Body of pancreas (tissue), 4 donors: ENCODE measurements around the gene OLIG2. TPM values are rescaled to one million over a fixed set of nuclear protein-coding genes. Genes with fewer than 3 reads are reported as not detected.

Experiments used
- ATAC-seq: fragments of 150-250 bp; one replicate; pipeline ENCODE4 v1.9.1; 2016
- DNase-seq, 4 donors: peaks; one replicate each; pipeline ENCODE4 v3.0.0-alpha.2; 2019
- H3K27ac ChIP-seq, 4 donors: fragments of 200-600 bp; sonication (generic); 1 replicate in 3 of 4; 2 replicates in 1 of 4; pipeline versions ENCODE4 v1.5.1 to v1.6.1; 2016 to 2019; ENCODE audit warnings: mild to moderate bottlenecking in 1 of 4, mixed read lengths in 1 of 4, moderate library complexity in 1 of 4
- H3K27me3 ChIP-seq, 2 donors: fragments of 200-600 bp; sonication (generic); one replicate each; pipeline ENCODE4 v1.6.0; 2016; ENCODE audit warnings: mild to moderate bottlenecking in 1 of 2
- H3K36me3 ChIP-seq, 2 donors: fragments of 200-600 bp; sonication (generic); replicated peaks in 1 of 2; 2 replicates each; pipeline ENCODE4 v1.5.1; 2016; ENCODE audit warnings: low read depth in 2 of 2; ENCODE audit not compliant: insufficient read depth in 1 of 2
- H3K4me1 ChIP-seq: fragments of 200-600 bp; sonication (generic); one replicate; pipeline ENCODE4 v1.6.0; 2016
- H3K4me3 ChIP-seq, 2 donors: fragments of 200-600 bp; sonication (generic); 1 replicate in 1 of 2; 2 replicates in 1 of 2; pipeline ENCODE4 v1.5.1; 2016 to 2019
- H3K9me3 ChIP-seq, 3 donors: fragments of 200-600 bp; sonication (generic); 1 replicate in 2 of 3; 2 replicates in 1 of 3; pipeline ENCODE4 v1.5.1; 2016
- CTCF ChIP-seq, 7 experiments: fragments of 450-650 bp in 4 of 7; fragments of 200-600 bp in 3 of 7; sonication (generic) in 3 of 7; IDR thresholded peaks; one replicate each; pipeline ENCODE4 v1.5.1; 2016 to 2019; ENCODE audit warnings: antibody characterized with exemption in 7 of 7
- POLR2A ChIP-seq, 3 donors: fragments of 450-650 bp; IDR thresholded peaks; one replicate each; pipeline ENCODE4 v1.6.1; 2016; ENCODE audit warnings: antibody characterized with exemption in 3 of 3, mild to moderate bottlenecking in 2 of 3
- WGBS, 2 donors: methylation state at CpG; one replicate each; pipeline ENCODE4 v1.1.5; 2017; 5-methylcytosine and 5-hydroxymethylcytosine counted together
- intact Hi-C: fragments of 100-400 bp; cut with DNase I; formaldehyde crosslinking; loops from one replicate; pipeline ENCODE4 v1.15.1; 2023
- total RNA-seq, 2 donors: library from RNA; depleted of rRNA; stranded (reverse); fragments of >200 nt; gene quantifications; one replicate each; pipeline ENCODE4 v1.1.0, GENCODE V29; 2016

The OLIG2 gene
- total RNA-seq, 2 donors from 2014 or later, result not detected

DNA sequence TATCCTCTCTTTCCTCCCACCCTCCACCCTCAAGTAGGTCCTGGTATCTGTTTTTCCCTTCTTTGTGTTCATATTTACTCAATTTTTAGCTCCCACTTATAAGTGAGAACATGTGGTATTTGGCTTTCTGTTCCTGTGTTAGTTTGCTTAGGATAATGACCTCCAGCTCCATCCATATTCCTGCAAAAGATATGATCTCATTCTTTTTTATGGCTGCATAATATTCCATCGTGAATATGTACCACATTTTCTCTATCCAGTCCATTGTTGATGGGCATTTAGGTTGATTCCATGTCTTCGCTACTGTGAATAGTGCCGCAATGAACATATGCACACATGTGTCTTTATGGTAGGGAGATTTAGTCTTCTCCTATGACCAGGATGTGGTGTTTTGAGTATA lies 14.5 kb downstream of the OLIG2 start:
- no peaks in the 10 kb centered on the region for H3K36me3 ChIP-seq
- no peaks in the 10 kb centered on the region for H3K9me3 ChIP-seq
- ATAC-seq, result no peak
- intact Hi-C loops, result no loop called here
- no peak for TF ChIP-seq POLR2A (IDR thresholded peaks at IDR 0.05)
- no peak for TF ChIP-seq CTCF (IDR thresholded peaks at IDR 0.05)
- WGBS, 2 donors, result 82 to 83% methylated on average over 3 of the region's 3 CpGs
- DNase-seq, result no peak
- H3K4me1 ChIP-seq, result no peaks in the 10 kb centered on the region
- no peak overlapping the region for H3K27ac ChIP-seq
- no peak overlapping the region for H3K4me3 ChIP-seq
- H3K27me3 ChIP-seq, result no peaks in the 10 kb centered on the region

DNA sequence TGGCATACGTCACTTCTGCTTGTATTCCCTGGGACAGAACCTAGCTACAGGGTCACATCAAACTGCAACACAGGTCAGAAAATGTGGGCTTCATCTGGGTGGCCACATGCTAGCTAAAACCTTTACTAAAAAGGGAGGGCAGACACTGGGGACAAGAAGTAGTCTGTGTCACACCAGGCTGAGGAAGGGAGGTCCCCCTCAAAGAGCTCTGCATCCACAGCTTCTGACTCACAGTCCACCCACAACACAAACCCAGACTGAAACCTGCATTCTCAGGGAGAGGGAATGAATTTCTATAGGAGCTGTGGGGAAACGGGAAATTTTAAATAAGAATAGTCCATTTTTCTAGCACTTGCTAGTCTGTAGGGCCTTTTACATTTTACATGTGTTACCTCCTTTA lies 16.2 kb downstream of the OLIG2 start:
- H3K4me1 ChIP-seq, result no peaks in the 10 kb centered on the region
- 42 to 66% methylated on average over 2 of the region's 2 CpGs for WGBS, 2 donors
- no peaks in the 10 kb centered on the region for H3K9me3 ChIP-seq
- ATAC-seq, result no peak
- no peak overlapping the region for H3K27ac ChIP-seq
- intact Hi-C loops, result no loop called here
- no peak overlapping the region for H3K4me3 ChIP-seq
- no peaks in the 10 kb centered on the region for H3K36me3 ChIP-seq
- no peak for DNase-seq
- no peaks in the 10 kb centered on the region for H3K27me3 ChIP-seq
- TF ChIP-seq CTCF (IDR thresholded peaks at IDR 0.05), result no peak
- no peak for TF ChIP-seq POLR2A (IDR thresholded peaks at IDR 0.05)

DNA sequence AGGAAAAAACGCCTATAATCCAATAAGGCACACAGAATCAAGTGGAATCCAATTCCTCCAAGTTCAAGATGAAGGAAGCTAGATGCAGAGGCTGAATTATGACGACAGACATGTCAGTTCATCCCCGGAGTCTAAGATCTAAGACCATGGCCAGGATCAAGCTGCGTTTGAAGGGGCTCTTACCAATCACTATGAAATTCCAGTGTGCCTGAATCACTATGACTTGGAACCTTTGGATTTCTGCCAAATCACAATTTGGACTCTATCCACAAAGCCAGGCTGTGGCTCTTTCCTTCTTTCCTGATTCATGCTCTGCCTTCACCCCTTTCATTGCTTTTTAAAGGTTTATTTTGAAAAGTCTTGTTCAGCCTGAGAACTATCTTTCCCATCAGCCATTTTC lies 17.1 kb downstream of the OLIG2 start:
- DNase-seq, result no peak
- WGBS, 2 donors, result 32 to 42% methylated on average over 4 of the region's 4 CpGs
- intact Hi-C loops, result no loop called here
- H3K36me3 ChIP-seq, result no peaks in the 10 kb centered on the region
- no peaks in the 10 kb centered on the region for H3K4me1 ChIP-seq
- TF ChIP-seq POLR2A (IDR thresholded peaks at IDR 0.05) (no peak), CTCF (IDR thresholded peaks at IDR 0.05) (no peak)
- H3K27me3 ChIP-seq, result no peaks in the 10 kb centered on the region
- no peak overlapping the region for H3K27ac ChIP-seq
- H3K4me3 ChIP-seq, result no peak overlapping the region
- ATAC-seq, result no peak
- no peaks in the 10 kb centered on the region for H3K9me3 ChIP-seq

GRCh38 chr21:33046455-33046854 lies 20.7 kb downstream of the OLIG2 start:
- Histone ChIP-seq H3K36me3 (no peaks in the 10 kb centered on the region), H3K9me3 (no peaks in the 10 kb centered on the region), H3K27ac (no peak overlapping the region), H3K27me3 (no peaks in the 10 kb centered on the region), H3K4me3 (no peak overlapping the region), H3K4me1 (no peaks in the 10 kb centered on the region)
- intact Hi-C loops, result no loop called here
- TF ChIP-seq CTCF (IDR thresholded peaks at IDR 0.05) (no peak), POLR2A (IDR thresholded peaks at IDR 0.05) (no peak)
- ATAC-seq (no peak), DNase-seq (no peak)
- 61 to 71% methylated on average over 8 of the region's 8 CpGs for WGBS, 2 donors

DNA sequence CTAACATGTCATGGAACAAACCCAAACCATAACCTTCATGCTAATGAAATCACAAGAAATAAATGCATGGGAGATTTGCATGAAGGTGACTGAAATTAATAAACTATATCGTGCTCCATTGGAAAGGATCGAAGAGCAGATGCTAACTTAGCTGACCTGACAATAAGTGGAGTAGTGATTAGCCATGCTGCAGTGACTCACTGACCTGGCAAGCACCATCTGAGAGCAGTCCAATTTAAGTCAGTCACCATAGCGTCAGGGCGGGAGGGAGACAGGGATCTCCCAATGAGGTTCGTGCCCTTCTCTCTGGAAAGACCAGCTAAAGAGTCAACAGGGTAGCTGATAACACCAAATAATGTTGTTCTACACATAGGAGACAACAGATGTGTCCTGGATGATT lies 21.5 kb downstream of the OLIG2 start:
- TF ChIP-seq CTCF (IDR thresholded peaks at IDR 0.05) (no peak), POLR2A (IDR thresholded peaks at IDR 0.05) (no peak)
- DNase-seq (no peak), ATAC-seq (no peak)
- intact Hi-C loops, result no loop called here
- Histone ChIP-seq H3K4me1 (no peaks in the 10 kb centered on the region), H3K36me3 (no peaks in the 10 kb centered on the region), H3K4me3 (no peak overlapping the region), H3K27me3 (no peaks in the 10 kb centered on the region), H3K27ac (no peak overlapping the region), H3K9me3 (no peaks in the 10 kb centered on the region)
- WGBS, 2 donors, result 67 to 68% methylated on average over 5 of the region's 5 CpGs
